KBM-7 (cell line): ENCODE data around the gene ARHGAP42.

Experiments
- DNase-seq: peaks from one replicate; pipeline ENCODE4 v3.0.0-alpha.2; 2015
- in situ Hi-C: fragments of 300-500 bp; cut with MboI; formaldehyde crosslinking; loops from 2 replicates; pipeline ENCODE4 v1.14.3; 2020; ENCODE audit warnings: low sequenced_read_pairs, low pct_unique_long_range_greater_than_20kb, mixed read lengths

Gene ARHGAP42

DNA sequence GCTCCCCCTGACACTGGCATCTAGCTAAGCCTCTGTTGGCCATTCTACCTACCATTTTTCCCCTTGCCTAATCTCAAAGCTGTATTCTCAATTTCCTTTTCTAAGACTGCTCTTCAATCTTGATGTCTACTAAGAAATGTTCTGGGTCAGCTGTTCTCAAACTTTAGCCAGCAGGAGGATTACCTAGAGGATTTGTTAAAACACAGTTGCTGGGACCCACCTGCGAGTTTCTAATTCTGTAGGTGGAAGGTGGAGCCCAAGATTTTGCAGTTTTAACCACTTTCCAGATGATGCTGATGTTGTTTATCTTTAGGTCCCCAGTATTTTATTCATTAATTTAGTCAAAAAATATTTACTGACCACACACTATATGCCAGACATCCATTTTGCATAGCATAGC, 9.3 kb upstream of the ARHGAP42 start:
- no peak for DNase-seq
- in situ Hi-C loops, result no loop called here

DNA sequence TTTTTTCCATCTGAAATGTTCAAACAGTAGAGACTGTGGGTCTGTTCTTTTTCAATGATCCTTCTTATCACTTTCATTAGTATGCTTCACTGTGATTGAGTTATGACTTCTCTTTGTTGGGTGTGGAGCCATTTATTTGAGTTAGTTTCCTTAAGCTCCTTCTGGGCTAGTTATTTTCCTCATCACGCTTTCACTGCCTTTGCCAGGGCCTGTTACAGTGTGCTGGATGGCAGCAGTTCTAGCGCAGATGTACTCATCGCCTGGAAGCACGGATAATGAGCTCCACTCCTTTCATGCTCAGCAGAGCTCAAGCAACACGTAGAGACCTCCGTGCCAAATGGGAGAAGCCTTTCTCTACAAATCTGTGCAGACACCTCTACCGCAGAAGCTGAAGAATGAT, 7.0 kb upstream of the ARHGAP42 start:
- in situ Hi-C loops, result no loop called here
- no peak for DNase-seq

DNA sequence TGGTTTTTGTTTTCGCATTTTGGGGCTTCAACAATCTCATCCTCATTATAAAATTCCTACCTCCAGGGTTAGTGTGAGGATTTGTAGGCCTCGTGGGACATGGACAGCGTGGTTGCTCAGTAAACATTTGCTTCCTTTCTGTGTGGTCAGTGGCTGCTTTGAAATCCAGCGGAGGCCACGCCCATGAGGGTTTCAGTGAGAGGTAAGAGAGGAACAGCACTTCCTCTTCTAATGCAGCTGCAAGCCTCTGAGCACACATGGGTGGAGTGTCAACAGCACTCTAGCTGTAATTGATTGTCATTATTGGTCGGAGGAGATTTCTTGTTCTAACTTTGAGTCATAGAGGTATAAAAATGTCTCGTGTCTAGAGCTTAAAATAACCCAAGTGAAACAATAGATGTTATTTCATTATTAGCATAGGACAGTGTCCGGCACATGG, 6.0 kb upstream of the ARHGAP42 start:
- peak; percentile 86 for DNase-seq
- in situ Hi-C loops, result no loop called here

DNA sequence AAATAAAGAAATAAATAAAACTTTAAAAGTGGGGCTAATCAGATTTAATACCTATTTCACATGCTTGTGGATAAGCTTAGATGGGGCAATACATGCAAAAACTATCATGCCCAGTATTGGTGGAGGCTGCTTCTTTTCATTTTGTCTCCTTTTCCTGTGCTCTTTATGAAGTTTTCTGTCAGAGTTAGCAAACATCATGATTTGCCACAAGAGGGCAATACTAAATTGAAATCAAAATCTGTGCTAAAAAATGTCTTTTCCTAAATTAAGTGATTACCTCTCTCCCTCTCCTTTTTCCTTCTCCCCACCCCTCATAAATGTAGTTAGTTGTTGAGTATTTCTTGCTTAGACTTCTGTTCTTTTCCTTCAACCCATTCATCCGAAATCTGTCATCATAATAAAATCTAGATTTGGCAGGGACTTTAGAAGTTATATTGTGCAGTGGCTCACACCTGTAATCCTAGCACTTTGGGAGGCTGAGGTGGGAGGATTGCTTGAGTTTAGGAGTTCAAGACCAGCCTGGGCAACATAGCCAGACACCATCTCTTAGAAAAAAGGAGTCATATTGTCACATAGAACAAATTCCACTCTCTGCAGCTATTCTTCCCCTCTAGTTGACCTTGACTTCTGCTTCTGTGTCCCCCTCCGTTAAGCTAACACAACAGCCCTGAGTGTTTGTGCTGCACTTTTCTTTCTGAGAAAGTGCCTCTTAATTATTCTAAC, 4.7 kb upstream of the ARHGAP42 start:
- peak; percentile 26 for DNase-seq
- in situ Hi-C loops, result no loop called here

DNA sequence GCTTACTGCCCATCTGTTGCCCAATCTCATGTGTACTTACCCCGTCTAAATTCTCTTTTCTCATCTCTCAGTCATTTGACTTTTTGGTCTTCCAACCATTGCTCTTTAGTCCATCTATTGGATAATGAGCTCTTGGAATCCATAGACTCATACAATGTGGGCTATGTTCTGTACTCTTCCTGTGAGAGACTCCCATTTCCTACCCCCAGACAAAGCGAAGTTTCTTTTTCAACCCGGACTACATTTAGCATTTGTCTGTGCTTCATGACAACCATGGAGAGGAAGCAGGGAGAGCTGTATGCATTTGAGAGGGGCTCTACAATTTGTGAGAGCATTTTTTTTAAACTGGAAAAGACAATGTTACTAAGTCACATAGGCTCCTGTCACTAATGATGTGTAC, 4.0 kb upstream of the ARHGAP42 start:
- in situ Hi-C loops, result no loop called here
- DNase-seq, result no peak

DNA sequence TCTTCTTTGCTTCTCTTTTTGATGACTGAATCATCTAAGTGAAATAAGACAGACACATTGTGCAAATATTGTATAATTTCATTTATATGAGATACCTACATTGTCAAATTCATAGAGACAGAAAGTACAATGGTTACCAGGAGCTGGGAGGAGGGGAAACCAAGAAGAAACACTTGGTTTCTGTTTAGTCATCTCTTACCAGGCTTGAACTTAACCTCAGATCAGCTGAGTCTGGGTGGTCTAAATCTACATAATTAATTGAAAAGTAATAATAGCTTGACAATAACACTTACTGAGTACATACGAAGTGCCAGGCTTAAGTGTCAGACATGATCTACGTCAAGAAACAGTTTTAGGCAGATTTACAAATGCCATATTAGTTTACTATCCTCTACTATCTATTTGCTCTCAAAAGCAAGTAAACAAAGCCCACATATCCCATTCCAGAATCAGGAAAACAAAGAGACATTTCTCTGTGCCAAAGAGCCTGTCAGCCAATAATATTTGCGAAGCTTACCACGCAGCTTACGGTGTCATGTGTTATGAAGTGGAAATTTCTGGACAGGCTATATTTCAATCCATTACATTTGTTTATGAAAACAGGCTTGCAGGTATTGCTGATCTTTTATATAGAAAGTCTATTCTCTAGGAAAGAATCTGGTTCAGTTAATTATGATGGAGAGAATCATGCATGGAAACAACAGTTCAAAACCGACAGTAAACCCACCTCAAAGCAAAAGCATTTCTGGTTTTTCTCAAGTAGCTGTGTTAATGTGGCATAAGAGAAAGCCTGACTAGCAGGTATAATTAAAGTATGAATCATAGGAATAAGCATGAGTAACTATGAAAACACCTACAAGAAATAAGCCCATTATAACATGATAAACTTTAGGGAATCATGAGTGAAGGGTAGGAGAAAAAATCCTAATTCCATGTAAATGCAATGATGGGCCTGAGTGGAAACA, 2.7 kb upstream of the ARHGAP42 start:
- in situ Hi-C loops, result no loop called here

DNA sequence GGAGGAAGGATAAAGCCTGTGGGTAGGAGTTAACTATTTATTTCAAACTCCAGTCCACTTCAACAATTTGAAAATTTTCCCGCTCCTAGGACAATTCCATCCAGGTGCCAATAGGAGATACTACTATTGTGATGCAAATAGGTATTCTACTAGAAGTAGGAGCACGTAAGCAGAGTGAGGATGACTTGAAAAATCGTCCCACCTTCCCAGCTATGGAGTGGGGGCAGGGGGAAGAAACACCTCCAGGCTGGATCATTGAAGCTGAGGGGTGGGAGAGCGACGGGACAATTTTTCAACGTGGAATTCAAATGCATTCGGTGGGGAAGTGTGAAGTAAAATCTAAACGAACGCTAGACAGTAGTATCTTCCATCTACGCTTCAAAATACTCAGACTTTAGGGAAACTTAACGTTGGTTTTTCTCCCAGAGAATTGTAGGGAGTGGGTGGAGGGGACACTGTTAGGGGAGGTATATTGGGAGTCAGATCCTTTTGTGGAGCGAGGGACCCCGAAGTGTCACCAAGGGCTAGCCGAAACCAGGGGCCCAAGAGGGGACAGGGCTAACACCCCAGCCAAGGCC, 523 bp upstream of the ARHGAP42 start:
- in situ Hi-C loops, result no loop called here
- no peak for DNase-seq

More for the DNA sequence above, 2.7 kb upstream of the ARHGAP42 start:
- no peak for DNase-seq

DNA sequence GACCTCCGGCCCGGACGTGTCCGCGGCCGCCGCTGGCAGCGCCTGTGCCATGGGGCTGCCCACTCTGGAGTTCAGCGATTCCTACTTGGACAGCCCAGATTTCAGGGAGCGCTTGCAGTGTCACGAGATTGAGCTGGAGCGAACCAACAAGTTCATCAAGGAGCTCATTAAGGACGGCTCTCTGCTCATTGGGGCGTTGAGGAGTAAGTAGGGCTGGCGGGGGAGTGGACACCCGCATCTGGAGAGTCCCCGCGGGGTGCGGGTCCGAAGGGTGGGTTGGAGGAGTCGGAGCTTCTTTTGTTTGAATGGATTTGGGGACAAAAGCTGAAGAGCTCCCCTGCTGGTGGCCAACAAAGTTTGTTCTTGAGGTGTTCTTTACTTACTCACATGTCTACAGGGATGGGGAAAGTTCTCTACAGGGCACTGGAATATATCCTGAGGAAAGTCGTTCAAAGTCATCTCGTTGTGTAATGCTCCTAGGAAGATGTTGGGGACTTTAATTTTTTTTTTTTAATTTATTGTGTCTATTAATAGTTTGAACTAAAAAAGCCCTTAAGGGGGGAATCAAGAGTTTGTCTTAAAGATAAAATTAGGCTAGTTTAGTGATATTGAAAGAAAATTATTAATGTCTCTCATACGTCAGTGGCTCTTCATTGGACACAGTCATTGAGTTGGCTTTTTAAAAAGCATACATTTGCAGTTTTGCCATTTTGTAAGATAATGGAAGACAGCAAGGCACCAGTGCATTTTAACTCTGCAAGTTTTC, 725 bp downstream of the ARHGAP42 start:
- peak; percentile 76 for DNase-seq
- in situ Hi-C loops, result no loop called here

DNA sequence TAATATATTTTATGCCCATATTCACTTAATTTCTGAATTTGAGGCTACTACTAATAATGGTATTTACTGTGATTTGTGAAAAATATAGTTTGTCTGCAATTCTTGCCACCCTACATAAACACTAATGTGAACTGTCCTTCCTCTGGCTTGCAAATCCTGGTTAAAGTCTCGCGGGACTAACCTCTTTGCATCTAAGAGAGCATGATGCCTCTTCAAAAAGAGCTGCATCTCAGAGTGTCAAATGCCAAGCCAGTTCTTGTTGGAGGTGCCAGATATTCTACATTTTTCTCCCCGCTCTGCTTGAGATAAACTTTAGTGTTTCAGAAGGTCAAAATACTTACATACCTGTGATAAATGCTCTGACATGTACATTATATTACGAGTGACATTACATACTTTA, 2.1 kb downstream of the ARHGAP42 start:
- no peak for DNase-seq
- in situ Hi-C loops, result no loop called here

DNA sequence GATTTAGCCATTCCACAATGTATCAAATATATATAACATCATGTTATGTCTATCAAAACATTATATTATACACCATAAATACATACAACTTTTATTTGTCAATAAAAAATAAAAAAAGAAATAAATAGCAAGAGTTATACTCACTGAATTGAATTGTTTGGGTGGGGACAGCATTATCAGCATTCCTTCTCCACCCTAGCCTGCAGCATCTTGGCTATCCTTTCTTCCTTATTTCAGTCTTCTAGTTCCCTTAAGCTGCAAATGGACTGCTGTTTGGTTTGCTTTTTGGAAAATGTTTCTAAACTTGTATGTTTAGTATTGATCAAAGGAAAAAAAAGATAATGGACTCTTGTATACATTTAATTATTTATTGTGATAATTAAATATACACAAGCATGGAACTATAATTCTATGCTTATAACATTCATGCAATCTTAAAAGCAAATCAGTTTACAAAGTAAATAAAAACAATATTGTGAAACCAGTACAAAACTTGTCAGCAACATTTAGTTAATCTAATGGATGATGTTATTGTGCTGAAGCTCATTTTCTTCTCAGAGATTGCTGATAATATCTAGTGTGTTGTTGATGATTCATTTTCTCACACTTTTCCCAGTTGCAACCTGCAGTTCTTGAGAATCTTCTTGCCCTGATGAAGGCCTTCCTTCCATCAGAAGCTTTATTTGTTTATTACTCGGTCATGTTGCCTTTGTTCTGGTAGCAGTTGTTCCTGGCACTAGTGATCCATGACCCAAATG, 5.0 kb downstream of the ARHGAP42 start:
- in situ Hi-C loops, result no loop called here
- no peak for DNase-seq

DNA sequence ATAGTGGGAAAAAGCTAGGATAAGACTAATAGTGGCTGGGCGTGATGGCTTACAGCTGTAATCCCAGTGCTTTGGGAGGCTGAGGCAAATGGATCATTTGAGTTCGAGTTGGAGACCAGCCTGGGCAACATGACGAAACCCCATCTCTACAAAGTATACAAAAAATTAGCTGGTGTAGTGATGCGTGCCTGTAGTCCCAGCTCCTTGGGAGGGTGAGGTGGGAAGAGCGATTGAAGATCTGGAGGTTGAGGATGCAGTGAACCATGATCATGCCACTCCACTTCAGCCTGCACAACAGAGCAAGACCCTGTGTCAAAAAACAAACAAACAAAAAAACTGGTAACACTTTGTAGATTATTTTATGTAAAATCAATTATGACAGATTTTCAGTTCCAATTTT, 8.8 kb downstream of the ARHGAP42 start:
- DNase-seq, result no peak
- in situ Hi-C loops, result no loop called here

DNA sequence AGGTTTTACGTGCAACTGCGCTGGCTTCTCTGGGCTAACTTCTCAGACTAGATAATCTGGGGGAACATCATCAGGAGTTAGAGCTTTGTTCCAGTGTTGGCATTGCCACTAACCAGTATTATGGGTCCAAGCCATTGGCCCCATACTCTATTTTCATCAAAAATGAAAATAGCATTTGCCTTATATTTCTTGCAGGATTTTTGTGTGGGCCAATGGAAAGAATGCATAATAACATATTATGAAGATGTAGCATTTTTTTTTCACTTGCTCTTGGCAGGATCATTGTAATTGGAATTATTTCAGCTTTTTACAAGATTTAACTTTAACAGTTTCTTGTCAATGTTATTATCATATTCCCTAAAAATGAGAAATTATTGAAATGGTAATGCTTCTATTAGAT, 16.1 kb downstream of the ARHGAP42 start:
- in situ Hi-C loops, result no loop called here
- DNase-seq, result no peak

DNA sequence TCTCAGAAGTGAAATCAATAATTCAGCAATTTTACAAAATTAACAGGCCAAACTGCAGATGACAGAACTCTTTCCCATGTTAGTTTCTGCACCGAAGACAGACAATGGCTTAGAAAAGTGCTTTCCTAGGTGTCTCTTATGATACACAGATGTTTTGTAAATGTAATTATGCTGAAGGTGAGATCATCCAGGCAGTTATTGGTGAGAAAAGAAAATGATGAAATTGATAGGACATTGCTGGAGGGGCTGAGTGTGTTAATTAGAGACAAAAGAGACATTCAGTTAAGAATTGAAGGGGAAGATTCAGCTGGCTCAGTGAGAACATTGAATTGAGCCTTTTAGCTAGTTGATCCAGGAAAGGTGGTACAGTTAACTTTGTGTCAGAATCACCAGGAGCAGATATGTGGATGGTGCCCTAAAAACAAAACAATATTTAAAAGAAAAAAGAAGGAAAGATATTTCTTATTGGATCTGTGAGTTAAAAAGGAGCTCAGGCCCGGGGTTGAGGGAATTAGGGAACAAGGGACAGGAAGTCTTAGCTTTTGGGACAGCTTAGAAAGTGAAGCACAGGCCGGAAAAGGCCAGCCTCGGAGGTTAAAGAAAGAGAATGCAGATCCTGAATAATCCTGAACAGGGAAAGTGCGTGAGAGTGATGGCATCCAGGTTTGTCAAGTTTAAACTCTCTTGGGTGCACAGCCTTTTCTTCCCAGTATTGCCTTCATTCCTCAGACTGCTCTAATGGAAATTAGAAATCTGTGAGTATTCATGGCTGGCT, 16.9 kb downstream of the ARHGAP42 start:
- no peak for DNase-seq
- in situ Hi-C loops, result no loop called here

DNA sequence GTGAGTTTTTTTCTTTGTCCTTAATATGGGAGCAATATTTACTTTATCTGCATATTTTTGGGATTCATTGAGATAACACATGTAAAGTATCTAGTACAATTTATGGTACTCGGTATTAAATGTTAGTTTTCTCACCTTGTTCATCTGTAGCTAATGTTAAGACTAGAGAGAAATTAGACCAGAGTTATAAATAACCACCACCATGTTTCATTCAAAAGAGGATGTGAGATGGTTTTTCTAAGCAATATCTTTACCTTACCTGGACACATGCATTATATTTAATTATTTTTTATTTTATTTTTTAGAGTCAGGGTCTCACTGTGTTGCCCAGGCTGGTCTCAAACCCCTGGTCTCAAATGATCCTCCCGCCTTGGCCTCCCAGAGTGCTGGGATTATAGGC, 18.4 kb downstream of the ARHGAP42 start:
- in situ Hi-C loops, result no loop called here
- DNase-seq, result no peak

DNA sequence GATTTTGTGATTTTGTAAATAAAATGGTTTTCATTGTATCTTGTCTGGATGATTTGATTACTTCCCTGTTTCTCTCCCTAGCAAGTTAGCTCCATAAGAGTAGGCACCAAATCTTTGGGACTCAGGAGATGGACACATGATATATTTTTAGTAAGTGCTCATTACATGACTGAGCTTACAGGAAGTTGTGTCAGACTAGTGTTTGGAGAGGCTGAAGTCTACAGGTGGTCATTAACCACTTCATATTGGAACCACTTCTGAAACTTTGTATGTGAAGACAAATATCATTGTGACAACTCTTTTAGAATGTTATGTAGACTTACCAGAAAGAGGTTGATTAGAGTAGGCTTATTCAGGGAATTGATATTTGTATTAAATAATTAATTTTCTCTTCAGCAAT, 19.1 kb downstream of the ARHGAP42 start:
- DNase-seq, result no peak
- in situ Hi-C loops, result no loop called here

DNA sequence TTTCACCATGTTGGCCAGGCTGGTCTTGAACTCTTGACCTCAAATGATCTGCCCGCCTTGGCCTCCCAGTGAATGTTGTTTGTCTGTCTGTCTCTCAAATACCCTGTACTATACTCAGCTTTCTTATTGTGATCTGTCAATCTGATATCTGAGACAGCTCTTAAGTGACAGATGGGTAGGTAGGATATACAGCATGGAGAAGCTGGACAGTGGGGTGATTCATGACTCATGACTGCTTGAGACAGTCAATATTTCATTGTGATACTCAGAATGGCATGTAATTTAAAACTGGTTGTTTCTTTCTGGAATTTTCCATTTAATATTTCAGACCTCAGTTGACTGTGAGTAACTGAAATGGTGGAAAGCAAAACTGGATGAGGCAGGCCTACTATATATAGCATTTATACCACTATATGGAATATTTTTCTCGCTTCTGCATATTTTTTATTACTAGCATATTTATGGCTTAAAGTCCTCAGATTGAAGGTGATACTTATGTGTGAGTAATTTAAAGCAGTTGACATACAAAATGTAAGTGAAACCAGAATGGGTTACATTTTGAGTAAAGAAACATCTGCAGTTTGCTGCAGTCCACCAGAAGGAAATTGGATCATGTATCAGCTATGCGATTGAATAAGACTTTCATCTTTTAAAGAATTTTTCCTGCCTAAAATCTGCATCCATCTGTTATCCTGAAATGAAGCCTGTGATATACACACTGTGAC, 22.3 kb downstream of the ARHGAP42 start:
- in situ Hi-C loops, result no loop called here

DNA sequence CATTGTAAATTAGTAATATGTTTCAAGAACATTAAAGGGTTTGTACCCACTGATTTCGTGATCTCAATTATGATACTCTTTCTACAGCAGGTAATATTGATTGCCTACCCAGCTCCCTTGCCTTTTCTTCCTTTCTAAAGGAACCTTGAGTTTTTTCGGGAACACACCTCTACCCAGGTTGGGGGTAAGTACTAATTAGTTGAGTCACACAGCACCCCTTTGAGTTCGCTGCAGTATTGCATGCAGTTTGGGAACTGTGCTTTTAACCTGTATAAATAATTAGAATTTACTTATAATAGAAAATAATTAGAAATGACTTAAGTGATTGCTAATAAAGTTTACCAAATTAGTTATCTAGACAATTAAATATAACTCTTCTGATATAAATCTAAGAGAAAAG, 24.9 kb downstream of the ARHGAP42 start:
- in situ Hi-C loops, result no loop called here
- no peak for DNase-seq

More for the DNA sequence above, 22.3 kb downstream of the ARHGAP42 start:
- no peak for DNase-seq
